ES-I3 (cell line): ENCODE data around the gene HOXA7.

Experiments
- H3K36me3 ChIP-seq: 2 replicates; pipeline ENCODE4 v1.6.1; 2013; ENCODE audit warnings: mild to moderate bottlenecking, low read length, control low read depth, moderate library complexity; ENCODE audit not compliant: insufficient read depth
- H3K4me1 ChIP-seq: 2 replicates; pipeline ENCODE4 v1.6.1; 2013; ENCODE audit warnings: mild to moderate bottlenecking, control low read depth, low read length; ENCODE audit not compliant: insufficient read depth
- H3K9ac ChIP-seq: 2 replicates; pipeline ENCODE4 v1.6.1; 2013; ENCODE audit warnings: low read depth, mild to moderate bottlenecking, low read length, moderate library complexity
- H3K9me3 ChIP-seq: 2 replicates; pipeline ENCODE4 v1.6.1; 2013; ENCODE audit warnings: mild to moderate bottlenecking, low read length, moderate library complexity; ENCODE audit not compliant: control insufficient read depth, insufficient read depth

The HOXA7 gene

GRCh38 chr7:27128776-27129728 lies 27.4 kb downstream of the HOXA7 start:
- H3K9me3 ChIP-seq: no peaks in the 10 kb centered on the region
- H3K36me3 ChIP-seq: no peaks in the 10 kb centered on the region
- no peak overlapping the region for H3K9ac ChIP-seq
- no peaks in the 10 kb centered on the region for H3K4me1 ChIP-seq

GRCh38 chr7:27128034-27128433 lies 28.4 kb downstream of the HOXA7 start:
- Histone ChIP-seq H3K4me1 (no peaks in the 10 kb centered on the region), H3K9me3 (no peaks in the 10 kb centered on the region), H3K36me3 (no peaks in the 10 kb centered on the region), H3K9ac (no peak overlapping the region)

GRCh38 chr7:27126596-27127327 lies 29.7 kb downstream of the HOXA7 start:
- Histone ChIP-seq H3K4me1 (no peaks in the 10 kb centered on the region; the same call in 1 of the 2 replicates), H3K9ac (no peak overlapping the region), H3K9me3 (no peaks in the 10 kb centered on the region), H3K36me3 (no peaks in the 10 kb centered on the region)

DNA sequence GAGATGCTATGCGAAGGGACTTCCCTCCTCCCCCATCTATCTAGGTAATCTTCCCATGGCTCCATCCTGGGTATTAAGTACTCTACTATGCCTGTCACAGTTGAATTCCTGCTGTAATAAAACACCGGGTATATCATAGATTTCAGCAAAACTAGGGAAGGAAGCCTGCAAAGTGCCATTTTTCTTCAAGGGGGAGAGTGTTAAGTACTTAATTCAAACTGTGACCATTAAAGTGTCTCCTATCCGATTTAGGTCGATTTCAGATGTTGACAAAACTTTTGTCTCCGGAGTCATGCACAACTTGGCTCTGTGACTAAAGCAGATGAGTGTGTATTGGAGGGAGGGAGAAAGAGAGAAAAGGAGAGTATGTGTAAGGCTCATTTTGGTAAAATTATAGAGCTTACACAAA lies 30.5 kb downstream of the HOXA7 start:
- no peaks in the 10 kb centered on the region for H3K9me3 ChIP-seq
- H3K36me3 ChIP-seq: no peaks in the 10 kb centered on the region
- no peak overlapping the region for H3K9ac ChIP-seq
- no peaks in the 10 kb centered on the region; the same call in 1 of the 2 replicates for H3K4me1 ChIP-seq

DNA sequence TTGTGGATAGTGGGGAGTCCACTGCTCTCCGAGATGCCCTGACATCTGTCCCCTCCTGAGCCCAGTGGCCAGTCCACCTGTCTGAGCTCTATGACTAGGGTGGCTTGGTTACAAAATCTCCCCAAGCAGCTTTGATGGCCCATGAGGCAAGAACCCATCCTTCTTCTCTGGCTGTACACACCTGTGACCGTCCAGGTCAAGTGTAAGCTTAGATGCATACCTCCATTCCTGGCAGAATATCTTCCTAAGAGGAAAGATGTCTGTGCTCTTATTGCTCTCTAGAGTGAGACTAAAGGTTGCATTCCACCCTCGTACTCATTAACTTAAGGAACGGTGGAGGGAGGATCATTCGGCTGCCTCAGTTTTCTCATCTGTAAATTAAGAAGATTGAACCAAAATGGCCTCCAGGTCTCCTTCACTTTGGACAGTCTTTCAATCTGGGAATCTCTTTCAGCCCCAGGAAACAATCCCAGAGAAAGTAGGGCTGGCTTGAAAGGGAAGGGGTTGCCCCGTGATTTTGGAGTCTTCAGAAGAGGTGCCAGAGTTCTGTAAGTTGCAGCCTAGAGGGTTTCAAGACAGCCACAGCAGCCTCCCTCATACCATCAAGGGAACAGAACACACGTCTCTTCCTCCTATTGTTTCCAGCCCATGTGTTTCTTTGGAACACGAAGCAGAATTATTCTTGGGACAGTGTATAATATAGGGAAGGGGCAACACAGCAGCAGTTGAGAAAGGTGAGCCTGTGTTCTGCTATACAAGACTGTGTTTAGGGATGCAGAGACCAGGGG lies 31.4 kb downstream of the HOXA7 start:
- Histone ChIP-seq H3K36me3 (no peaks in the 10 kb centered on the region), H3K9me3 (no peaks in the 10 kb centered on the region), H3K9ac (no peak overlapping the region), H3K4me1 (no peaks in the 10 kb centered on the region; the same call in 1 of the 2 replicates)

DNA sequence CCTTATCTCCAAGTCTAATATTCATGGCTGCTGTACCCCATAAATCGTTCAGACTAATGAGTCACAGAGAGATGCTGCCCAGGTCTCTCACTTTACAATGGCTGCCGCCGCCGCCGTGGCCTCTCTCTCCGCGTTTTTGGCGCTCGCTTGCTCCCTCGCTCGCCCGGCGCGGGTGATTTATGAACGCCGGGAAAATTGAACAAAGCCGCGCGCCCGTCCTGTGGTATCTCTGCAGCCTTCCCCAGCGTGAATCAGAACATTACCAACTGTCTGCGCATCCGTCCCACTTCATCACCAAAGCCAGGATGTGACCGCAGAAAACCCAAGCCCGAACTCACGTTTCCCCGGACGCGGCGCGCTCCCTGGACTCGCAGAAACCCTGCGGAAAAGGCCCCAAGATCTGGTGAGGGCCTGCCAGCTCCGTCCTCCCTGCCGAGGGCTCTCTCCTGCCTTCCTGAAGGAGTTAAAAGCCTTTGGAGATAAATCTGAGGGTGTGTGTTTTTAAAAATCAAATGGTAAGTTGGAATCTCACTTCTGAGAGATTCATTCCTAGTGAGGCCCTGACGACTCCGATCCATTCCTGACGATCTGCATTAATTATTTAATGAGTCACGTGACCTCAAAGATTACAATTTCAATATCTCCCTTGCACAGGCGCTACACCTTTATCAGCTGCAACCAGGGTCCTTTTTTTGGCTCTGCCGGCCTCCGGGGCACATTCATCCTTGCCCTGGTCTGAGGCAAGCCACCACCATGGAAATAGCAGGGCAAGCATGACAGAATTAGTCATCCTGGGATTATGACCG lies 32.2 kb downstream of the HOXA7 start:
- H3K9ac ChIP-seq: no peak overlapping the region
- no peaks in the 10 kb centered on the region for H3K36me3 ChIP-seq
- H3K9me3 ChIP-seq: no peaks in the 10 kb centered on the region
- no peaks in the 10 kb centered on the region; the same call in 1 of the 2 replicates for H3K4me1 ChIP-seq

- no peaks in the 10 kb centered on the region for H3K36me3 ChIP-seq
- no peaks in the 10 kb centered on the region; the same call in 1 of the 2 replicates for H3K4me1 ChIP-seq
- H3K9me3 ChIP-seq: no peaks in the 10 kb centered on the region
- H3K9ac ChIP-seq: no peak overlapping the region
These were observed 32.9 kb downstream of the HOXA7 start for GRCh38 chr7:27123477-27124053.

GRCh38 chr7:27123007-27123476 lies 33.4 kb downstream of the HOXA7 start:
- Histone ChIP-seq H3K4me1 (no peaks in the 10 kb centered on the region; the same call in 1 of the 2 replicates), H3K36me3 (no peaks in the 10 kb centered on the region), H3K9me3 (no peaks in the 10 kb centered on the region), H3K9ac (no peak overlapping the region)

DNA sequence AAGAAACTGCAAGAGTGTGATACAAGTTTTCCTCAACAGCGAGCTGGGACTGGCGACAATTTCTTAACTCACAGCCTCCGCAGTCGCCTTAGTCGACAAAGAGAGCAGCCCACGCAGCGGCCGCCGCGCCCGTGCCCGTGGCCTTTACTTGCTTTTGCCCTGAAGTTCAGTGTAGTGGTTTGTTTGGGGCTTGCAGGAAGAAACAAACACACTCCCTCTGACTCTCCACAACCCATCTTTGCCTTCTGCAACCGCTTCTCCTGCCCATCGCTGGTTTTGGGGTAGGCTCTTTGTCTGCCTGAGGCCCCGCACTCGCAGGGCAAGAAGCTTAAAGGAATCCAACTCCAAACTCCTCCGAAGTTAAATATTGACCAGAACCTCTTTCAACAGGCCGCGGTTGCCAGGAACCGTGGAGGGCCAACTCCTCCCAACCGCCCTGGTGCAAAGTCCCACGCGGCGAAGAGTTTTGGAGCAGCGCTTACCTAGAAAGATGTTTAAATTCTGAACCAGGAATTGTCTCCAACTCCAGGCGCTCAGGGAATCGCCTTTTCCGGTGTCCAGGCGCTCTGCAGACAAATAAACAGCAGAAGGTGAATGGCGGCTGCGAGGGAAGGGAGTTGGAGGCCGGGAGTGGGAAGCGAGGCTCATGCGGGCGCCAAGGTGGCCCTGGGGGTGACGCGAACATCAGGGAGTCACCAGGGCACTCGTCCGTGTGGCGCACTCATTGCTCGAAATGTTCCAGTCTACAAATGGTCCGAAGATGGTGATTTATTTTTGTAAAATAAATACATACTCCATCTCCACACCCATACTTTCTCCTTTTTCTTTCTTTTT lies 34.2 kb downstream of the HOXA7 start:
- Histone ChIP-seq H3K36me3 (no peaks in the 10 kb centered on the region), H3K9ac (no peak overlapping the region), H3K9me3 (no peaks in the 10 kb centered on the region), H3K4me1 (no peaks in the 10 kb centered on the region; the same call in 1 of the 2 replicates)

DNA sequence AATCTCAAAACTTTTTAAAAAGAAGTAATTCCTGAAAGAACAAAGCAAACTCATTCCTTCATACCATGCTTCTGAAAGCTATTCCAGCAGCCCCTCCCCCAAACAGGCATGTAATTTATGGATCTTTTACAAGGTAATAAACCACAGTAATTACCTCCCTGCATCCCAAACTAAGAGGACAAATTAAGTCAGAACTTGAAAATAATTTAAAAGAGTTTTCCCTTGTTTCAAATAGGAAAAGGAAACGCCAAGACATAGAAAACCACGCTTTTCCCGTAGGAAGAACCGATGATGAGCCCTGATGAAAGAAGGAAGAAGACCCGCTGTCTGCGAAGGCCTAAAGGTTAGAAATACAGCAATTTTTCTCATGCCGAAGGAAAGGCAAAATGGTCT lies 34.8 kb downstream of the HOXA7 start:
- Histone ChIP-seq H3K4me1 (no peaks in the 10 kb centered on the region; the same call in 1 of the 2 replicates), H3K9ac (no peak overlapping the region), H3K9me3 (no peaks in the 10 kb centered on the region), H3K36me3 (no peaks in the 10 kb centered on the region)

DNA sequence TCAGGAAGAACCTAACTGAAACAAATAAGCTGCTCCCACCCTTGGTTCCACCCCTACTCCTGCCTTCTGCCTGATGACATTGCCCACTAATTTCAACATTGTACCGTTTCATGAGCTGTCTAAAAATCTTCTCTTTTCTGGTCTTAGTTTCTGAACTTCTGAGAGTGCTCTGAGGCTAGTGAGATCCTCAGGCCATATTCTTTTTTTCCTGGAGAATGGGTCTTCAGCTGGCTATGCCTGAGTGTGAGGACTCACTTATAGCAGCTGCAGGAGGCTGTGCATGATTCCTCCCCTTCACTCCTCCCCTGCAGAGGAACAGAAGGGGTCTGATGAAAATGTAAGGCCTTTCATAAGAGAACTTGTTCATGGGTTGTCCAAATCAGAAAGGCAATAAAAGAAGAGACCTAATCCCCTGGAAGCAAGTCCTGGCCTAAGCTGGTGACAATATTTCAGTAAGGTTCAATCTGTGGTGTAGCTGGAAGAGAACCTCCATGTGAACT lies 37.0 kb downstream of the HOXA7 start:
- Histone ChIP-seq H3K9ac (no peak overlapping the region), H3K4me1 (no peaks in the 10 kb centered on the region; the same call in 1 of the 2 replicates), H3K36me3 (no peaks in the 10 kb centered on the region)

DNA sequence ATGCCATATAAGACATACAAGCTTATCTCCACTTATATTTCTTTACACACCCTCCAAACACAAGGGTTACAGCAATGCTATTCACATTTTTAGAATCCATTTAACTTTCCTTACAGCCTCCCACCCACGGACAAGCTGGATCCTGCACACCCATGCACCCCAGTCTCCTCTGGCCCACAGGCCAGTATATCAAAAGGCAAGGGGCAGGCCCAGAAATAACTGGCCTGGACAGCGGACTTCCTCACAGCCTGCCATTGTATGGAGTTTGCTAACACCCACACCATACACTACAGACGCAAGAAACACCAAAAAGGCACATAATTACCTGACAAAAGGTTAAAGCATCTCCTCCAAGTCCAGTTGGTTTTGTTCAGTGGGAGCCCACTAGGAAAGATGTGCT lies 37.9 kb downstream of the HOXA7 start:
- Histone ChIP-seq H3K36me3 (no peaks in the 10 kb centered on the region), H3K4me1 (no peaks in the 10 kb centered on the region; the same call in 1 of the 2 replicates), H3K9ac (no peak overlapping the region), H3K9me3 (no peaks in the 10 kb centered on the region)

More for the DNA sequence above, 37.0 kb downstream of the HOXA7 start:
- H3K9me3 ChIP-seq: no peaks in the 10 kb centered on the region
